Breast epithelium (tissue), 3 donors: ENCODE measurements around the gene CFH.

Source experiments
- CTCF ChIP-seq, 3 donors: fragments of 450-650 bp; IDR thresholded peaks; one replicate each; pipeline ENCODE4 v1.5.1; 2016 to 2017; ENCODE audit warnings: antibody characterized with exemption in 3 of 3, mild to moderate bottlenecking in 3 of 3, moderate library complexity in 3 of 3
- POLR2A ChIP-seq: fragments of 450-650 bp; IDR thresholded peaks from one replicate; pipeline ENCODE4 v1.6.1; 2016; ENCODE audit warnings: antibody characterized with exemption, mild to moderate bottlenecking, moderate library complexity

GRCh38 chr1:196777603-196778002 is 125.8 kb downstream of the CFH start:
- TF ChIP-seq CTCF (IDR thresholded peaks at IDR 0.05) (no peak), POLR2A (no peak)
